ENCODE measurements around the gene BDNF. TPM values are rescaled to one million over a fixed set of nuclear protein-coding genes. Genes with fewer than 3 reads are reported as not detected.
"Not testable (repeated sequence)": the region's sequence is repeated elsewhere in the genome, so short reads cannot be mapped to it uniquely, and the experiment has no call there.

BDNF gene
- total RNA-seq, 4 donors from 2014 or later: 0.16 to 1.2 (median 0.45) TPM

DNA sequence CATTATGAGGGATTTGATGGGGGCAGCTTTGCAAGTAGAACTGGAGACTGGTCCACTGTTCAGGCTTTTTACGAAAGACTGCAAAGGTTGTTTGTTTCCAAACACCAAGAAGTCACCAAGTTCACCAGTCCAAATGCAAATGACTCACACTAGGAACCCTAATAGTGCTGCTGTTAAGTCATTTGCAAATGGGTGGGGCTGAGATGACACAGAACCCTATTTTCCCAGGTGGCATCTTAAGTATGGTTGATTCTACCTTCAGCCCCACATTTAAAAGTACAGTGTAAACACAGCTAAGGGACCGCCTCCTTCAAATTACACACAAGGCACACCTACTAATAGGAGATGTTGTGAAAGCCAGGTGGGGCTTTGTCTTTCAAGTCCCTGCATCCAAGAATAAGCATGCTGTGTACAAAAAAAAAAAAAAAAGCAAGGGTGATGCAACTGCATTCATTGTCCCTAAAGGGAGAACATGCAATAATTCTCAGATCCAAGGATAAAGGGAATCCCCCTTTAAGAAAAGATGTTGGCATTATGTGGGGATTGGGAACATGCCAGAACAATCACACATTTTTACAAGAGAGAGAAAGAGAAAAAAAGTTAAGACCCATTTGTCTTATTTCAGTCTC, 27.3 kb downstream of the BDNF start:
- TF ChIP-seq, protein P1, sequence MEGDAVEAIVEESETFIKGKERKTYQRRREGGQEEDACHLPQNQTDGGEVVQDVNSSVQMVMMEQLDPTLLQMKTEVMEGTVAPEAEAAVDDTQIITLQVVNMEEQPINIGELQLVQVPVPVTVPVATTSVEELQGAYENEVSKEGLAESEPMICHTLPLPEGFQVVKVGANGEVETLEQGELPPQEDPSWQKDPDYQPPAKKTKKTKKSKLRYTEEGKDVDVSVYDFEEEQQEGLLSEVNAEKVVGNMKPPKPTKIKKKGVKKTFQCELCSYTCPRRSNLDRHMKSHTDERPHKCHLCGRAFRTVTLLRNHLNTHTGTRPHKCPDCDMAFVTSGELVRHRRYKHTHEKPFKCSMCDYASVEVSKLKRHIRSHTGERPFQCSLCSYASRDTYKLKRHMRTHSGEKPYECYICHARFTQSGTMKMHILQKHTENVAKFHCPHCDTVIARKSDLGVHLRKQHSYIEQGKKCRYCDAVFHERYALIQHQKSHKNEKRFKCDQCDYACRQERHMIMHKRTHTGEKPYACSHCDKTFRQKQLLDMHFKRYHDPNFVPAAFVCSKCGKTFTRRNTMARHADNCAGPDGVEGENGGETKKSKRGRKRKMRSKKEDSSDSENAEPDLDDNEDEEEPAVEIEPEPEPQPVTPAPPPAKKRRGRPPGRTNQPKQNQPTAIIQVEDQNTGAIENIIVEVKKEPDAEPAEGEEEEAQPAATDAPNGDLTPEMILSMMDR (IDR thresholded peaks at IDR 0.05): no peak
- ATAC-seq (ENCODE audit: low FRiP score): no peak

DNA sequence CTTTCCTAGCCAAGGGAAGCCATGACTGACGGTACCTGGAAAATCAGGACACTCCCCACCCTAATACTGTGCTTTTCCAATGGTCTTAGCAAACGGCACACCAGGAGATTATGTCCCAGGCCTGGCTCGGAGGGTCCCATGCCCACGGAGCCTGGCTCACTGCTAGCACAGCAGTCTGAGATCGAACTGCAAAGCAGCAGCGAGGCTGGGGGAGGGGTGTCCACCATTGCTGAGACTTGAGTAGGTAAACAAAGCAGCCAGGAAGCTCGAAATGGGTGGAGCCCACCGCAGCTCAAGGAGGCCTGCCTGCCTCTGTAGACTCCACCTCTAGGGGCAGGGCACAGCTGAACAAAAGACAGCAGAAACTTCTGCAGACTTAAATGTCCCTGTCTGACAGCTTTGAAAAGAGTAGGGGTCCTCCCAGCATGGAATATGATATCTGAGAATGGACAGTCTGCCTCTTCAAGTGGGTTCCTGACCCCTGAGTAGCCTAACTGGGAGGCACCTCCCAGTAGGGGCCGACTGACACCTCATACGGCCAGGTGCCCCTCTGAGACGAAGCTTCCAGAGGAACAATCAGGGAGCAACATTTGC, 34.6 kb downstream of the BDNF start:
- ATAC-seq (ENCODE audit: low FRiP score); DNase-seq (ENCODE audit: low spot score): not testable (repeated sequence)

More for the DNA sequence above, 27.3 kb downstream of the BDNF start:
- no peak for DNase-seq (ENCODE audit: low spot score)

DNA sequence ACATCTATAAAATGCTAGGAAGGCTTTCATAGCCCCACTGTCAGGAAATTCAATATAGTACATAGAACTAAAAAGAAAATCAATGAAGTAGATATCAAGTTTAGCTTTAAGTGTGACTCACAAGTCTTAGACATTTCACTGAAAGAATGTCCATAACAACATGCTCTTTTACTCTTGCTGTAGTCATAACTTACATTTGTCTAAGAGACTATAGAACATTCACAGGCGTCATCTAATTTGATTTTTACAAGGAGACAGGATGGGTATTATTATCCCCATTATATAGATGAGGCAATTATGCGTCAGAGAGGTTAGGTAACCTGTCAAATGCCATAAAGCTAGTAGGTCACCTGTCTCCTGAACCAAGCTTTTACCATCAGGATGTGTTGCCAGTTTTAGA, 36.9 kb downstream of the BDNF start:
- DNase-seq (ENCODE audit: low spot score) (no peak), ATAC-seq (ENCODE audit: low FRiP score) (no peak)
- TF ChIP-seq, protein P1 (IDR thresholded peaks at IDR 0.05): no peak

DNA sequence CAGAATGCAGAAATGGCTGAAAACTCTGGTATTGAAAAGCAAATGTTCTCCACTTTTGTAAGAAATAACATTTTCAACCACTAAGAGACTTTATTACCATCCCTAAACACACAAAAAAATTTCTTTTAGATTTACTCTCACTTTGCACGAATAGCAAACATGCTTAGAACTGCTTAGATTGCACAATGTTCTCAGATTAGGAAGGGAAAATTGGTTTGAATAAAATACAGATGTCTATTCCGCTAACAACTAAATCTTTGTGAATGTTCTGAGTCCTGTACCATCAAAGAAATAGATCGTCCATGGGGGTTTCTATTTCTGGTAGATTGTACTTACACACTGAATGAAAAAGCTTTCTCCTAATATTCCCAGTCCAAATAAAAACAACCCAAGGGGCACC, 40.1 kb downstream of the BDNF start:
- ATAC-seq (ENCODE audit: low FRiP score): no peak
- no peak for DNase-seq (ENCODE audit: low spot score)
- TF ChIP-seq, protein P1 (IDR thresholded peaks at IDR 0.05): no peak

DNA sequence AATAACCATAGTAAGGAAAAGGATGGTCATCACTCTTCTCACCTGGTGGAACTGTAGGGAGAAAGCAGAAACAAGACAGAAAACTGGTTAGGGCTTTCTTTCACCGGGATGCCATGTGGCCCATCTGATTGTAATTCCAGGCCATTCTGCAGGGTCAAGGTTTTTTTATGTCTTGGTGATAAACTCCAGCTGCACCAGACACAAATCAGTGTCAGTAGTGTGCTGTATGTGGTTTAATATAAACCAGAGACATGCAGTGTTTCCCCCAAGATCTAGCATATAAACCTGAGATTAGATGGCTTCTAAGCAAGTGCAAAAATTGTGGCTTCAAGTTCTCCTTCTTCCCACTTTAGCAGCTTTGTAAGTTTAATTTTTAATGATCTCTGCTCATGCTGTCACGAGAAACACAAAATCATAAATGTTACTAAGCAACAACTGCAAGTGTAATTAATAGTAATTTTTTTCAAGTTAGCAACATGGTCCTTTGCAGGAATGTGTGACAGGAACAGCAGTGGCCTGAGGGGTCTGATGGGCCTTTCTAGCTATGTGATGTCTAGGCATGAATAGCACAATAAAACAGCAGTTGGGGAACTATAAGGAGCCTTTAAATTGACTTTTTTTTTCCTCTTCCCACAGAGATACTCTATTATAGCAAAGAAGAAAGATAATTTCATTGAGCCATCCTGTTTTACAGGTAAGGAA, 41.6 kb downstream of the BDNF start:
- DNase-seq (ENCODE audit: low spot score) (no peak), ATAC-seq (ENCODE audit: low FRiP score) (no peak)
- TF ChIP-seq, protein P1 (IDR thresholded peaks at IDR 0.05): no peak

DNA sequence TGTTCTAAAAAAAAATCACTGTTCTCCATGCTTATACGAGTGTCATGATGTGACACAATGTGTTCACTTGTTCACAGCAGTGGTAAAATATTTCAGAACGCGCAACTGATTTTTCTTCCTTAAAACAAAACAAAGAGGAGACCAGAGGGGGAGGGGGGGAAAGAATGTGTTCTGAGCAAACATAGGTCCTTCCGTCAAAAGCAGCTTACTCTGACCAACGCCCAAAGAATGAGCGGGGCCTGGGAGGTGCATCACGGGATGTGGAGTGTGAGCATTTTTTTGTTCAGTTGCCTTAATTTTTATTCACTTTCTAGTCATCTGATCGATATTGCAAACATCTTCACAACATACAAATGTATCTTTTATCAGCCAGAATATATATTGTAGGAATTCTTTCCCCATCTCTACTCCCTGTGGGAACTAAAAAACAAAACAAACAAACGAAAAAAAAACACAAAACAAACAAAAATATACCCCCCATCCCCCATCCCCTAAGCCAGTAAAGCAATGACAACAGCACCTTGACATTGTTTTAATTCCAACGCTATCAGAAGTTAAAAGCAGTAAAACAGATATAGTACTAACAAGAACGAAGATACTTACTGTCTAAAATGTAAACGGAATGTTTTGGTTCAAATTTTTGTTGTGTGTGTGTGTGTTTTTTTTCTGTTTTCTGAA, 43.3 kb downstream of the BDNF start:
- DNase-seq (ENCODE audit: low spot score) (no peak), ATAC-seq (ENCODE audit: low FRiP score) (no peak)
- TF ChIP-seq, protein P1 (IDR thresholded peaks at IDR 0.05): no peak

DNA sequence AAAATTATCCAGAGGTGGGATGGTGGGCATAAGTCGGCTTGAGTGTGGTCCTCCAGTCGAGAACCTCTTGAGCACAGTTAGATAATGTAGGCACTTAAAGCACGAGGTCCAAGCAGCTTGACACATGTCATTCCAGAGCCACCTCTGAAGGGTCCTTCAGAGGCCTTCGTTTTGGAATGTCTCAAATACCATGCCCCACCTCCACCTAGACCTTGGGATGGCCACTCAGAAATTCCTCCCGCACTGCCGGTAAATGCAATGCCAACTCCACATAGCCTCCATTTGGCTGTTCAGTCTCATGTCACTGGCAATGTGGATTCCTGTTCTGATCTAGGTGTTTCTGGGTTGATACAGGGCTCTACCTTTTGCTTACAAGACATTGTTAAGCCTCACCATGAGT, 43.9 kb downstream of the BDNF start:
- ATAC-seq (ENCODE audit: low FRiP score): no peak
- TF ChIP-seq, protein P1 (IDR thresholded peaks at IDR 0.05): no peak
- DNase-seq (ENCODE audit: low spot score): no peak
